Mesendoderm (in vitro differentiated cells): ENCODE results near the gene TMEM190.
A peak's percentile ranks its signal among the peaks of the same experiment; 100 is the strongest.

Experiments
- DNase-seq: peaks from one replicate; pipeline ENCODE4 v3.0.0; 2013
- H2AK5ac ChIP-seq: 2 replicates; pipeline ENCODE4 v1.6.1; 2013; ENCODE audit warnings: low read length, inconsistent platforms
- H2BK120ac ChIP-seq: 2 replicates; pipeline ENCODE4 v1.6.1; 2013; ENCODE audit warnings: low read depth, mild to moderate bottlenecking, low read length, moderate library complexity, mixed read lengths
- H2BK15ac ChIP-seq: replicated peaks from 2 replicates; pipeline ENCODE4 v1.6.1; 2013; ENCODE audit warnings: low read depth, mild to moderate bottlenecking, moderate library complexity
- H2BK5ac ChIP-seq: 2 replicates; pipeline ENCODE4 v1.6.1; 2013; ENCODE audit warnings: low read length, inconsistent platforms
- H3K18ac ChIP-seq: 2 replicates; pipeline ENCODE4 v1.6.1; 2013; ENCODE audit warnings: mild to moderate bottlenecking, low read length, mixed read lengths
- H3K23ac ChIP-seq: one replicate; pipeline ENCODE4 v1.6.1; 2013; ENCODE audit warnings: low read length
- H3K27ac ChIP-seq: 2 replicates; pipeline ENCODE4 v1.5.1; 2013; ENCODE audit warnings: low read depth, mild to moderate bottlenecking, inconsistent platforms, low read length, moderate library complexity
- H3K27me3 ChIP-seq: 2 replicates; pipeline ENCODE4 v1.6.1; 2013; ENCODE audit warnings: low read length, control low read depth, mild to moderate bottlenecking, inconsistent platforms; ENCODE audit not compliant: insufficient read depth, poor library complexity
- H3K36me3 ChIP-seq: 2 replicates; pipeline ENCODE4 v1.6.1; 2013; ENCODE audit warnings: low read length, inconsistent platforms; ENCODE audit not compliant: control insufficient read depth, insufficient read depth
- H3K4ac ChIP-seq: one replicate; pipeline ENCODE4 v1.6.1; 2013; ENCODE audit warnings: low read depth, mild to moderate bottlenecking, low read length, moderate library complexity
- H3K4me1 ChIP-seq: 2 replicates; pipeline ENCODE4 v1.6.1; 2013; ENCODE audit warnings: low read depth, low read length, inconsistent platforms; ENCODE audit not compliant: control insufficient read depth
- H3K4me2 ChIP-seq: 2 replicates; pipeline ENCODE4 v1.6.1; 2013; ENCODE audit warnings: low read length
- H3K4me3 ChIP-seq: 2 replicates; pipeline ENCODE4 v1.5.1; 2013; ENCODE audit warnings: mild to moderate bottlenecking, low read length
- H3K56ac ChIP-seq: one replicate; pipeline ENCODE4 v1.6.1; 2013; ENCODE audit warnings: low read length
- H3K79me1 ChIP-seq: 2 replicates; pipeline ENCODE4 v1.6.1; 2013; ENCODE audit warnings: low read length, inconsistent platforms
- H3K79me2 ChIP-seq: 2 replicates; pipeline ENCODE4 v1.6.1; 2013; ENCODE audit warnings: mild to moderate bottlenecking, low read length; ENCODE audit not compliant: control insufficient read depth, insufficient read depth
- H3K9ac ChIP-seq: 2 replicates; pipeline ENCODE4 v1.6.1; 2013; ENCODE audit warnings: low read length, inconsistent platforms
- H4K5ac ChIP-seq: one replicate; pipeline ENCODE4 v1.6.1; 2013; ENCODE audit warnings: low read length
- H4K8ac ChIP-seq: one replicate; pipeline ENCODE4 v1.6.1; 2013; ENCODE audit warnings: low read depth, mild to moderate bottlenecking, control low read depth, low read length, moderate library complexity
- WGBS: extraction: QIAGEN DNeasy Blood & Tissue Kit; methylation state at CpG from one replicate; pipeline ENCODE4 v1.1.7; 2013; ENCODE audit warnings: low lambda C conversion rate, missing lambda C conversion rate; ENCODE audit not compliant: insufficient coverage; ENCODE audit errors: extremely low coverage; 5-methylcytosine and 5-hydroxymethylcytosine counted together

TMEM190 gene

DNA sequence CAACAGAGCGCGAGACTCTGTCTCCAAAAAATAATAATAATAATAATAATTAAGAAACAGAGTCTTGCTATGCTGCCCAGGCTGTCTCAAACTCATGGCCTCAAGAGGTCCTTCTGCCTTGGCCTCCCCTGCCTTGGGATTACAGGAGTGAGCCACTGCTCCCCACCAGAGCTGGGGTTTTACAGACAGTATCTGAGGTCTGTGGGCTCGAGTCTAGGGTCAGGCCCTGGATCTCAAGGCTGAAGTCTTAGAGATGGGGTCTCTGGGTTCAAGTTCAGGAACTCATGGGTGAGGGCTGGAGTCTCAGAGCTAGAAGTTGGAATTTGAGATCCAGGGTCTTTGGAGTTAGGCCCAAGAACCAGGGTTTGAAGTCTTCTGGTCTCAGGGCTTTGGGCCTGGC lies 9.8 kb upstream of the TMEM190 start:
- H3K56ac ChIP-seq: no peak overlapping the region
- no peak overlapping the region for H3K27ac ChIP-seq
- H3K4me3 ChIP-seq: no peak overlapping the region
- no peaks in the 10 kb centered on the region for H3K36me3 ChIP-seq
- H3K4me1 ChIP-seq: no peaks in the 10 kb centered on the region
- WGBS: no CpG with 5 or more reads among the region's 3 CpGs
- H3K18ac ChIP-seq: no peak overlapping the region
- H3K79me1 ChIP-seq: no peaks in the 10 kb centered on the region
- H3K27me3 ChIP-seq: peaks cover 3% of the 10 kb centered on the region
- H2BK15ac ChIP-seq: no peak overlapping the region
- no peak overlapping the region for H3K23ac ChIP-seq
- H4K8ac ChIP-seq: no peak overlapping the region
- no peak overlapping the region for H3K4ac ChIP-seq
- H2BK120ac ChIP-seq: no peak overlapping the region
- no peaks in the 10 kb centered on the region for H3K79me2 ChIP-seq
- no peak overlapping the region for H4K5ac ChIP-seq
- H3K4me2 ChIP-seq: no peak overlapping the region
- no peak overlapping the region for H2BK5ac ChIP-seq
- no peak overlapping the region for H2AK5ac ChIP-seq
- DNase-seq: no peak
- no peak overlapping the region for H3K9ac ChIP-seq

DNA sequence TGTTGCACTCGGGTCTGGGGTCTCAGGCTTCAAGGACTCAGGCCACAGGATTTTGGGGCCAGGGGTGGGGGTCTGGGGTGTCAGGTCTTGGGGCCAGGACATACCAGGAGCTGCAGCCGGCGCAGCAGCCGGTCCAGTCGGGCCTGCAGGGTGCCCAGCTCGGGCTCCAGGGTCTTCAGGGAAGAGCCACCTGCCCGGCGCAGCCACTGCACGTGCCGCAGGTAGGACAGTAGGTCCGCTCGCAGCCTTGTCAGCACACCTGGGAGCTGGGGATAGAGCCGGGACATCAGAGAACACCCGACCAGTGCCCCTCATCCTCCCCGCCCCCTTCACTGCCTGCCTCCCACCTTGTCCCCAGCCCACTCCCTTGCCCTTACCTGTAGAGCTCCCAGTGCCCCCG lies 8.5 kb upstream of the TMEM190 start:
- Histone ChIP-seq H2AK5ac (no peak overlapping the region), H2BK15ac (no peak overlapping the region), H3K18ac (no peak overlapping the region), H2BK120ac (no peak overlapping the region), H3K27me3 (peaks cover 3% of the 10 kb centered on the region), H2BK5ac (no peak overlapping the region), H4K8ac (no peak overlapping the region), H3K36me3 (no peaks in the 10 kb centered on the region), H3K4me2 (no peak overlapping the region), H3K79me2 (no peaks in the 10 kb centered on the region), H3K9ac (no peak overlapping the region), H3K23ac (no peak overlapping the region), H3K4me3 (no peak overlapping the region), H3K79me1 (no peaks in the 10 kb centered on the region), H3K4me1 (no peaks in the 10 kb centered on the region), H4K5ac (no peak overlapping the region), H3K56ac (no peak overlapping the region), H3K27ac (no peak overlapping the region), H3K4ac (no peak overlapping the region)
- no peak for DNase-seq
- no CpG with 5 or more reads among the region's 16 CpGs for WGBS

DNA sequence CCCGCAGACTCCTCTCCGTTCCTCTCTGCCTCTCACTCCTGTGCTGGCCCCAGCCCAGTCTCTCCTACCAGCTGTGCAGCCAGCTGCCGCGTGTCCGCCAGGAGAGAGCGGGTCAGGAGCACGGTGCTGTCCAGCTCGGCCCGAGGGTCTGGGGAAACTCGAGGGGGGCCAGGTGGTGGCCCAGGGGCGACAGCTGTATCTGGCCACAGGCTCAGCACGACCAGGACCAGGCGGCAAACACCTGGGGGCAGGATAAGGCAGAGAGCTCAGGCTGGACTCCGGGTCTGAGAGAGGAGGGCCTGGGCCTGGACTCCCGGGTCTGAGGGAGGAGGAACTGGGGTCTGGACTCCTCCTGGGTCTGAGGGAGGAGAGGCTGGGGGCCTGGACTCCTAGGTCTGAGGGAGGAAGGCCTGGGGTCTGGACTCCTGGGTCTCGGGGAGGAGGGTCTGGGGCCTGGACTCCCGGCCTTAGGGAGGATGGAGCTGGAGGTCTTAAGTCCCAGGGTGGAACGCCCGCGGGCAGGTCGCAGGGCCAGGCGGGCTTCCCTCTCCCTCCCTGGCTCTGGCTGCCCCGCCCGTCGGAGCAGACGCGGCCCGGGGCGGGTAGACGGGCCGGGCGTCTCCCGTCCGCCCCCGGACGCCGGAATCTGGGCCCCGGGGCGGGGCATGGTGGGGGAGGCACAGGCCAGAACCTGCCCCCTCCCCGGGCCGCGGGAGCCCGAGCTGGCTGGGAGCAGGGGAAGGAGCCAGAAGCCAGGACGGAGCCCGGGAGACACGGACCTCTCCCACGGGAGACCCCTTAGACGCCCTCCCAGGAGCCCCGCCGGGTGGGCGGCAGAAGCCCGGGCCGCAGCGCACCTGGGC lies 7.7 kb upstream of the TMEM190 start:
- H3K18ac ChIP-seq: peak overlapping the region; percentile 5
- no peak overlapping the region for H4K8ac ChIP-seq
- no peak overlapping the region for H2BK120ac ChIP-seq
- no peak overlapping the region for H2BK5ac ChIP-seq
- H3K4me3 ChIP-seq: no peak overlapping the region
- H3K79me2 ChIP-seq: no peaks in the 10 kb centered on the region
- H3K56ac ChIP-seq: peak overlapping the region; percentile 9
- H3K27ac ChIP-seq: no peak overlapping the region
- no peaks in the 10 kb centered on the region for H3K36me3 ChIP-seq
- peak overlapping the region; percentile 61 for H3K9ac ChIP-seq
- H3K79me1 ChIP-seq: no peaks in the 10 kb centered on the region
- no peak overlapping the region for H2AK5ac ChIP-seq
- H3K4me2 ChIP-seq: peak overlapping the region; percentile 22
- no CpG with 5 or more reads among the region's 54 CpGs for WGBS
- H3K23ac ChIP-seq: peak overlapping the region; percentile 24
- H3K4me1 ChIP-seq: no peaks in the 10 kb centered on the region
- H4K5ac ChIP-seq: no peak overlapping the region
- no peak overlapping the region for H3K4ac ChIP-seq
- no peak overlapping the region for H2BK15ac ChIP-seq
- DNase-seq: peak; percentile 65
- H3K27me3 ChIP-seq: peaks cover 3% of the 10 kb centered on the region

DNA sequence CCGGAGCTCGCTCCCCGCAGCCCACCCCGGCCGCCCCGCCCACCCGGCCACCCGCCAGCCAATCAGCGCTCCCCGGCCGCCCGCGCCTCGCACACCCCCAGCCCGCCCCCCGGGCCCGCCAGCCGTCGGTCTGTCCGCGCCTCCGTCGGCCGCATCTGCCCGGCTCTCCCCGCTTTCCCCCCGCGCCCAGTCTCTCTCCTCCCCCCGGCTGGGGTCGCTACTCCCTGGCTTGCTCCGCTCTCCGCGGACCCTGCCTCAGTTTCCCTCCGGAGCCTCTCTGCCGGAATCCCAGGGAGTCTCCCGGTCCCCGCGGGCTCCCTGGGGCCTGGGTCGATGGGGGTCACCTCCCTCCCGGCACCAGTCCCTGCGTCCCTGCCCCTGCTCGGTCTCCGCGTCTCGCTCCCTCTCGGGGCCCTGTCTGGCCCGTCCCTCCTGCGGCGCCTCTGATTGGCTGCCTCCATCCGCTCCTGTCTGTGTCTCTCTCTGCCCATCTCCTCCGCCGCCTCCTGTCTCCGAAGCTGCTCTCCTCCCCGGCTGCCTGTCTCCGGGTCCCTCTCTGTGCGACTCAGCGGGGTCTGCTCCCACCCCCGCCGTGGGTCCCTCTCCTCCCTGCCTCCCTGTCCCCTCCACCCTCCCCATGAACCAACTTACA lies 6.8 kb upstream of the TMEM190 start:
- Histone ChIP-seq H3K56ac (peak overlapping the region; percentile 71), H3K27ac (peak overlapping the region; percentile 86), H2BK120ac (no peak overlapping the region), H3K36me3 (no peaks in the 10 kb centered on the region), H3K4me2 (peak overlapping the region; percentile 86), H3K23ac (no peak overlapping the region), H2BK5ac (no peak overlapping the region), H3K4me3 (peak overlapping the region; percentile 20), H4K5ac (no peak overlapping the region), H3K4ac (peak overlapping the region; percentile 49), H3K9ac (peak overlapping the region; percentile 44), H3K4me1 (peaks cover 2% of the 10 kb centered on the region), H3K79me1 (no peaks in the 10 kb centered on the region), H2BK15ac (no peak overlapping the region), H4K8ac (no peak overlapping the region), H3K18ac (peak overlapping the region; percentile 29), H3K79me2 (no peaks in the 10 kb centered on the region), H3K27me3 (peaks cover 3% of the 10 kb centered on the region), H2AK5ac (no peak overlapping the region)
- peak; percentile 92 for DNase-seq
- no CpG with 5 or more reads among the region's 59 CpGs for WGBS

DNA sequence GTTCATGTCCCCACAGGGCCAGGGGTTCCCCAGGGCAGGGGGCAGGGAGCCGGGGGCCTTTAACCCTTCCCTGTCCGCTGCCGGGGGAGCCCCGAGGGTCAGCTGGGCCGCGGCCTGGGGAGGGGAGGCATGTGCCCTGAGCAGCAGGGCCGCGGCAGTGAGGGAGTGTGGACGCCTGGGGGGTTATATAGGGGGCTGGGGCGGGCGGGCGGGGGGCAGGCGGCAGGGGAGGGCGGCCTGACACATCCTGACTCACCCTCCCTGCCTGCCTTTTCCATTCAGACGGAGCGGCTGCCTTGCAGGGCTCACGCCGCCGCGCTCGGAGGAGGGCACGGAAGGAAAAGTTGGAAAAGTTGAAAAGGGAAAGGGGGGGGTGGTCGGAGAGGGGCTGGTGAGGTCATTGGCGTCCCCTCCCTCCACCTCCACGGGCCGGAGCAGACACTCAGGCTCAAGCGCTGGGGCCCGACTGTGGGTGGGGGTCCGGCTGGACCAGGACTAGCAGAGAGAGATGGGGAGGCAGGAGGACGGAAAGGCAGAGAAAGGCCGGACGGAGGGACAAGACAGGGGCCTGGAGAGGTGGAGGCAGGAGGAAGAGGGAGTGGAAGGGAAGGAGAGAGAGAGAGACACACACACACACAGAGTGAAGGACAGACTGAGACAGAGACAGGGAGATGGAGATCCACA lies 6.2 kb upstream of the TMEM190 start, which contains the start of gene IL11:
Gene IL11 (minus strand): TSS at position 159 of the 684 bp plus-strand sequence. CDS start 153 bp downstream, at position 6.
- Histone ChIP-seq H3K4me3 (peak within 1 kb of the TSS; percentile 20), H3K4me1 (peaks cover 2% of the 10 kb centered on the region), H2BK15ac (no peak within 1 kb of the TSS), H3K27ac (peak within 1 kb of the TSS; percentile 86), H3K79me2 (no peaks in the 10 kb centered on the region), H3K4ac (peak within 1 kb of the TSS; percentile 49), H3K79me1 (no peaks in the 10 kb centered on the region), H2AK5ac (no peak within 1 kb of the TSS), H3K9ac (peak within 1 kb of the TSS; percentile 61), H2BK5ac (no peak within 1 kb of the TSS), H3K4me2 (peak within 1 kb of the TSS; percentile 86), H4K8ac (no peak within 1 kb of the TSS), H3K56ac (peak within 1 kb of the TSS; percentile 71), H3K27me3 (peaks cover 3% of the 10 kb centered on the region), H2BK120ac (no peak within 1 kb of the TSS), H4K5ac (no peak within 1 kb of the TSS), H3K23ac (peak within 1 kb of the TSS; percentile 24), H3K36me3 (no peaks in the 10 kb centered on the region), H3K18ac (peak within 1 kb of the TSS; percentile 29)
- DNase-seq: peak; percentile 73
- no CpG with 5 or more reads among the region's 32 CpGs for WGBS
